H1 (cell line): ENCODE results near the gene UCP2. TPM values are rescaled to one million over a fixed set of nuclear protein-coding genes. Genes with fewer than 3 reads are reported as not detected.

Experiments
- CTCF ChIA-PET: fragments of 300-600 bp; sonication (Branson Sonifier 250); formaldehyde crosslinking; loops from one replicate; lab custom pipeline; 2021; ENCODE audit not compliant: partially characterized antibody; lab: Charles Lee
- POLR2A ChIA-PET: fragments of 300-600 bp; sonication (Branson Sonifier 250); formaldehyde crosslinking; loops from one replicate; lab custom pipeline; 2021; ENCODE audit warnings: inconsistent platforms; ENCODE audit not compliant: partially characterized antibody; lab: Charles Lee
- DNase-seq, 2 experiments: peaks; one replicate each; pipeline versions ENCODE4 v3.0.0 to v3.0.0-alpha.2; 2010 to 2022; ENCODE audit warnings: low spot score in 2 of 2, low read depth in 1 of 2, mixed read lengths in 1 of 2
- FAIRE-seq: peaks from 2 replicates; lab custom pipeline; 2011; peaks lifted over from hg19 to GRCh38; lab: Jason Lieb, UNC
- H2AFZ ChIP-seq: 2 replicates; pipeline ENCODE4 v1.8.1; 2012; ENCODE audit warnings: low read length, inconsistent platforms
- H2AK5ac ChIP-seq: 2 replicates; pipeline ENCODE4 v1.6.1; 2013; ENCODE audit warnings: low read depth, low read length
- H2BK120ac ChIP-seq: replicated peaks from 2 replicates; pipeline ENCODE3; 2013; ENCODE audit warnings: low read depth, low read length, inconsistent platforms
- H2BK12ac ChIP-seq: 2 replicates; pipeline ENCODE4 v1.6.1; 2013; ENCODE audit warnings: low read depth, low read length
- H2BK15ac ChIP-seq: 2 replicates; pipeline ENCODE4 v1.6.1; 2013; ENCODE audit warnings: low read length
- H2BK20ac ChIP-seq: 2 replicates; pipeline ENCODE4 v1.6.1; 2013; ENCODE audit warnings: low read length
- H2BK5ac ChIP-seq: 2 replicates; pipeline ENCODE4 v1.6.1; 2013; ENCODE audit warnings: low read depth, low read length
- H3K14ac ChIP-seq: 2 replicates; pipeline ENCODE4 v1.6.1; 2013; ENCODE audit warnings: inconsistent platforms; ENCODE audit not compliant: insufficient read length
- H3K18ac ChIP-seq: 2 replicates; pipeline ENCODE4 v1.6.1; 2013; ENCODE audit warnings: low read length; ENCODE audit errors: extremely low read depth
- H3K23ac ChIP-seq: 2 replicates; pipeline ENCODE4 v1.6.1; 2013; ENCODE audit warnings: inconsistent platforms; ENCODE audit not compliant: insufficient read length
- H3K23me2 ChIP-seq: 2 replicates; pipeline ENCODE4 v1.6.1; 2013; ENCODE audit warnings: low read depth, low read length
- H3K27ac ChIP-seq: 2 replicates; pipeline ENCODE4 v1.6.1; 2011; ENCODE audit warnings: low read depth, low read length, inconsistent platforms
- H3K27me3 ChIP-seq, 4 experiments: replicated peaks in 1 of 4; 1 replicate in 1 of 4; 2 replicates in 3 of 4; pipeline versions ENCODE4 v1.6.1 to v1.8.1; 2011 to 2013; ENCODE audit warnings: low read length in 3 of 4, mild to moderate bottlenecking in 3 of 4, inconsistent platforms in 2 of 4, mixed read lengths in 2 of 4, moderate library complexity in 1 of 4; ENCODE audit not compliant: control insufficient read depth in 3 of 4, insufficient read depth in 3 of 4; ENCODE audit errors: extremely low read depth in 1 of 4
- H3K36me3 ChIP-seq, 4 experiments: 2 replicates each; pipeline versions ENCODE4 v1.6.1 to v1.8.1; 2011 to 2013; ENCODE audit warnings: mild to moderate bottlenecking in 4 of 4, low read length in 3 of 4, moderate library complexity in 2 of 4, control low read depth in 1 of 4, inconsistent platforms in 1 of 4; ENCODE audit not compliant: insufficient read depth in 4 of 4, control insufficient read depth in 2 of 4
- H3K4ac ChIP-seq: replicated peaks from 2 replicates; pipeline ENCODE3; 2013; ENCODE audit warnings: low read length, low read depth, mixed read lengths, inconsistent platforms; ENCODE audit not compliant: insufficient read length
- H3K4me1 ChIP-seq, 4 experiments: replicated peaks in 1 of 4; 1 replicate in 1 of 4; 2 replicates in 3 of 4; pipeline versions ENCODE4 v1.6.1 to v1.8.1; 2011 to 2013; ENCODE audit warnings: low read length in 3 of 4, inconsistent platforms in 2 of 4, mixed read lengths in 1 of 4; ENCODE audit not compliant: insufficient read depth in 4 of 4, control insufficient read depth in 3 of 4
- H3K4me2 ChIP-seq, 2 experiments: 2 replicates each; pipeline versions ENCODE4 v1.6.1 to v1.8.1; 2011 to 2013; ENCODE audit warnings: low read depth in 2 of 2, low read length in 2 of 2, control low read depth in 1 of 2, inconsistent platforms in 1 of 2, mild to moderate bottlenecking in 1 of 2; ENCODE audit not compliant: insufficient read depth in 1 of 2
- H3K4me3 ChIP-seq, 4 experiments: fragments of 200-600, 300-600 bp in 1 of 4; sonication (generic), shearing (Covaris generic), sonication (Bioruptor Twin) in 1 of 4; 2 replicates each; pipeline versions ENCODE4 v1.5.1 to v1.8.1; 2011 to 2016; ENCODE audit warnings: low read length in 4 of 4, low read depth in 3 of 4, control low read depth in 2 of 4, inconsistent platforms in 2 of 4, mild to moderate bottlenecking in 2 of 4, mixed read lengths in 1 of 4, moderate library complexity in 1 of 4; ENCODE audit not compliant: insufficient read depth in 2 of 4; ENCODE audit errors: extremely low read depth in 1 of 4
- H3K56ac ChIP-seq: replicated peaks from 2 replicates; pipeline ENCODE3; 2013; ENCODE audit warnings: low read depth, mild to moderate bottlenecking, mixed read lengths, low read length, inconsistent platforms; ENCODE audit not compliant: insufficient read length
- H3K79me1 ChIP-seq: 2 replicates; pipeline ENCODE4 v1.6.1; 2013; ENCODE audit warnings: low read depth, low read length, control low read depth
- H3K79me2 ChIP-seq, 2 experiments: 2 replicates each; pipeline versions ENCODE4 v1.6.1 to v1.8.1; 2012 to 2013; ENCODE audit warnings: low read length in 2 of 2, mild to moderate bottlenecking in 2 of 2, inconsistent platforms in 1 of 2; ENCODE audit not compliant: insufficient read depth in 2 of 2, control insufficient read depth in 1 of 2
- H3K9ac ChIP-seq, 4 experiments: replicated peaks in 1 of 4; 1 replicate in 1 of 4; 2 replicates in 3 of 4; pipeline versions ENCODE4 v1.6.1 to v1.8.1; 2011 to 2013; ENCODE audit warnings: low read depth in 3 of 4, low read length in 3 of 4, control low read depth in 2 of 4, mild to moderate bottlenecking in 2 of 4, moderate library complexity in 2 of 4, inconsistent platforms in 1 of 4; ENCODE audit errors: extremely low read depth in 1 of 4
- H3K9me3 ChIP-seq, 2 experiments: 2 replicates each; pipeline versions ENCODE4 v1.6.1 to v1.8.1; 2012 to 2013; ENCODE audit warnings: mild to moderate bottlenecking in 2 of 2, moderate library complexity in 2 of 2, control low read depth in 1 of 2, inconsistent platforms in 1 of 2, low read depth in 1 of 2, low read length in 1 of 2, mixed read lengths in 1 of 2; ENCODE audit not compliant: insufficient read depth in 2 of 2
- H4K20me1 ChIP-seq, 2 experiments: replicated peaks in 1 of 2; 2 replicates each; pipeline versions ENCODE3 to v1.8.1; 2011 to 2013; ENCODE audit warnings: inconsistent platforms in 2 of 2, low read length in 2 of 2, mild to moderate bottlenecking in 1 of 2; ENCODE audit not compliant: insufficient read depth in 2 of 2, control insufficient read depth in 1 of 2
- H4K5ac ChIP-seq: 2 replicates; pipeline ENCODE4 v1.6.1; 2013; ENCODE audit warnings: low read length, low read depth, mixed read lengths, inconsistent platforms; ENCODE audit not compliant: insufficient read length
- H4K8ac ChIP-seq: 2 replicates; pipeline ENCODE4 v1.8.0; 2013; ENCODE audit warnings: mild to moderate bottlenecking, moderate library complexity, low read length, inconsistent platforms; ENCODE audit not compliant: insufficient read depth; ENCODE audit errors: extremely low read depth
- H4K91ac ChIP-seq: replicated peaks from 2 replicates; pipeline ENCODE3; 2013; ENCODE audit warnings: low read length, mixed read lengths, inconsistent platforms; ENCODE audit not compliant: insufficient read length
- HDAC2 ChIP-seq, 2 experiments: fragments of 300-600 bp in 1 of 2; sonication (generic) in 1 of 2; IDR thresholded peaks; 2 replicates each; pipeline ENCODE4 v1.6.1; 2011 to 2012; ENCODE audit warnings: low read depth in 2 of 2, low read length in 2 of 2, mild to moderate bottlenecking in 2 of 2, moderate library complexity in 2 of 2, borderline replicate concordance in 1 of 2, inconsistent platforms in 1 of 2
- JUND ChIP-seq: IDR thresholded peaks from 2 replicates; pipeline ENCODE4 v1.6.1; 2011; ENCODE audit warnings: mild to moderate bottlenecking, improper control_type of control experiment, low read length
- PHF8 ChIP-seq: fragments of 200-600 bp; sonication (generic); conservative IDR thresholded peaks from 2 replicates; pipeline ENCODE4 v1.7.1; 2012; ENCODE audit warnings: low read depth, mild to moderate bottlenecking, inconsistent platforms, low read length, moderate library complexity
- TBP ChIP-seq: IDR thresholded peaks from 2 replicates; pipeline ENCODE4 v1.6.1; 2011; ENCODE audit warnings: low read depth, low read length, improper control_type of control experiment
- WGBS, 2 experiments: shearing (Covaris generic) in 1 of 2; methylation state at CpG; one replicate each; pipeline versions ENCODE4 v1.1.6 to v1.1.7; 2013 to 2015; ENCODE audit warnings: low lambda C conversion rate in 2 of 2, mixed read lengths in 2 of 2, inconsistent platforms in 1 of 2, low coverage in 1 of 2, missing lambda C conversion rate in 1 of 2; ENCODE audit not compliant: insufficient replicate concordance in 2 of 2, insufficient coverage in 1 of 2, insufficient read length in 1 of 2; ENCODE audit errors: extremely low coverage in 1 of 2, missing lambda C conversion rate in 1 of 2; 5-methylcytosine and 5-hydroxymethylcytosine counted together
- polyA plus RNA-seq, 7 experiments: library from polyadenylated mRNA; depleted of rRNA in 3 of 7; stranded (reverse) in 5 of 7; unstranded in 2 of 7; fragments of >200 nt in 5 of 7; fragments of 200-250 nt in 2 of 7; gene quantifications; 1 replicate in 5 of 7; 2 replicates in 1 of 7; 4 replicates in 1 of 7; pipeline versions ENCODE4 v1.2.1 to v1.2.3, GENCODE V29; 2011 to 2013; ENCODE audit warnings: missing spikeins in 2 of 7, mixed read lengths in 2 of 7
- total RNA-seq: library from RNA; stranded (reverse); fragmentation: NEBNext Ultra II Directional; extraction: Animal tissue kit (Norgen Biotek cat#: 25700); gene quantifications from 2 replicates; pipeline ENCODE4 v1.2.1, GENCODE V29; 2021

The UCP2 gene
- total and polyA plus RNA-seq, 2 of the 8 experiments (the other 6 are each of a cell fraction or from before 2014, with no cell fraction given) = 46.2 to 55.2 TPM

- no peak overlapping the region for H2BK12ac ChIP-seq
- POLR2A ChIA-PET = interaction anchor here (1.1 to 2.6 kb wide), 4 partner anchors 12 to 171 kb away, joined by 4 to 13 read pairs (median 6); partner anchors contain the start of gene MRPL48
- CTCF ChIA-PET = interaction anchor here (1.0 to 2.6 kb wide), 5 partner anchors 8 to 298 kb away, joined by 3 to 8 read pairs (median 4); no protein-coding TSS in a partner anchor
- no peak overlapping the region for H2BK20ac ChIP-seq
- H2AFZ ChIP-seq = no peak overlapping the region
- no peak overlapping the region for H4K8ac ChIP-seq
- H3K79me1 ChIP-seq = peaks cover 4% of the 10 kb centered on the region; the same call in 1 of the 2 replicates
- no peak overlapping the region for H3K18ac ChIP-seq
- H2BK5ac ChIP-seq = no peak overlapping the region
- TF ChIP-seq PHF8 (no peak), HDAC2 (IDR thresholded peaks at IDR 0.05; ENCODE audit: borderline replicate concordance in 1 of 2, low read depth in 2 of 2, low read length in 2 of 2) (no peak), TBP (no peak), JUND (no peak)
- H3K9me3 ChIP-seq = no peaks in the 10 kb centered on the region
- H2BK15ac ChIP-seq = no peak overlapping the region
- H3K27ac ChIP-seq = no peak overlapping the region
- no peaks in the 10 kb centered on the region; a peak in 1 of 7 replicates for H3K4me1 ChIP-seq
- no peaks in the 10 kb centered on the region for H3K36me3 ChIP-seq
- H3K14ac ChIP-seq = no peak overlapping the region
- no peak overlapping the region for H3K4ac ChIP-seq
- H3K23me2 ChIP-seq = no peaks in the 10 kb centered on the region; the same call in 1 of the 2 replicates
- no peak for DNase-seq
- no peak overlapping the region for H3K56ac ChIP-seq
- H2BK120ac ChIP-seq = no peak overlapping the region
- H4K5ac ChIP-seq = no peak overlapping the region
- 90% methylated on average over 18 of the region's 18 CpGs; no CpG with 5 or more reads in 1 of the 2 experiments for WGBS, 2 experiments
- H2AK5ac ChIP-seq = no peak overlapping the region
- no peak overlapping the region for H3K4me3 ChIP-seq
- H3K79me2 ChIP-seq = no peaks in the 10 kb centered on the region
- H3K27me3 ChIP-seq = no peaks in the 10 kb centered on the region; a peak in 1 of 7 replicates
- H4K91ac ChIP-seq = no peak overlapping the region
- H3K9ac ChIP-seq = no peak overlapping the region
- no peak overlapping the region; a peak in 1 of 4 replicates for H3K4me2 ChIP-seq
- FAIRE-seq = no peak
- no peaks in the 10 kb centered on the region for H4K20me1 ChIP-seq
- no peak overlapping the region for H3K23ac ChIP-seq
Measured at GRCh38 chr11:73958521-73959141, 24.0 kb downstream of the UCP2 start.
